Activated T-cell treated with anti-CD3 and anti-CD28 coated beads, Interleukin-2, amount 50 U/mL, for 24 hours (primary cell): ENCODE results near the gene CCNI.
"Not testable (repeated sequence)": the region's sequence is repeated elsewhere in the genome, so short reads cannot be mapped to it uniquely, and the experiment has no call there.

Experiments used
- DNase-seq: peaks from one replicate; pipeline ENCODE4 v3.0.0-alpha.2; 2020
- H3K27ac Mint-ChIP-seq: 2 replicates; pipeline ENCODE4 v1.8.0; 2020; ENCODE audit warnings: mild to moderate bottlenecking, mixed read lengths
- H3K27me3 Mint-ChIP-seq: 2 replicates; pipeline ENCODE4 v1.8.0; 2020; ENCODE audit warnings: mixed read lengths
- H3K36me3 Mint-ChIP-seq: 2 replicates; pipeline ENCODE4 v1.8.0; 2020; ENCODE audit warnings: low read depth, mixed read lengths
- H3K4me1 Mint-ChIP-seq: 2 replicates; pipeline ENCODE4 v1.8.0; 2020; ENCODE audit warnings: low read depth, mixed read lengths
- H3K4me3 Mint-ChIP-seq: 2 replicates; pipeline ENCODE4 v1.8.0; 2020; ENCODE audit warnings: mild to moderate bottlenecking, moderate library complexity, mixed read lengths
- H3K9me3 Mint-ChIP-seq: 2 replicates; pipeline ENCODE4 v1.8.0; 2020; ENCODE audit warnings: mixed read lengths

CCNI gene

GRCh38 chr4:77037736-77038135 lies 38.1 kb downstream of the CCNI start:
- H3K27me3 Mint-ChIP-seq = no peaks in the 10 kb centered on the region
- H3K27ac Mint-ChIP-seq = no peak overlapping the region
- peaks cover 61% of the 10 kb centered on the region for H3K36me3 Mint-ChIP-seq
- no peaks in the 10 kb centered on the region for H3K4me1 Mint-ChIP-seq
- H3K4me3 Mint-ChIP-seq = no peak overlapping the region
- DNase-seq = no peak
- H3K9me3 Mint-ChIP-seq = no peaks in the 10 kb centered on the region

- not testable (repeated sequence) for H3K4me1 Mint-ChIP-seq, DNase-seq, H3K9me3 Mint-ChIP-seq, H3K27ac Mint-ChIP-seq, H3K27me3 Mint-ChIP-seq, H3K4me3 Mint-ChIP-seq
- peaks cover 65% of the 10 kb centered on the region for H3K36me3 Mint-ChIP-seq
Observed at GRCh38 chr4:77037168-77037567, 38.6 kb downstream of the CCNI start.

- peaks cover 72% of the 10 kb centered on the region for H3K36me3 Mint-ChIP-seq
- peaks cover 7% of the 10 kb centered on the region for H3K27me3 Mint-ChIP-seq
- no peak for DNase-seq
- H3K4me1 Mint-ChIP-seq = peaks cover 14% of the 10 kb centered on the region
- no peaks in the 10 kb centered on the region for H3K9me3 Mint-ChIP-seq
- H3K4me3 Mint-ChIP-seq = no peak overlapping the region
- no peak overlapping the region for H3K27ac Mint-ChIP-seq
Observed at GRCh38 chr4:77036206-77036605, 39.6 kb downstream of the CCNI start.

- H3K4me1 Mint-ChIP-seq = peaks cover 22% of the 10 kb centered on the region
- DNase-seq = no peak
- H3K27me3 Mint-ChIP-seq = peaks cover 7% of the 10 kb centered on the region
- H3K27ac Mint-ChIP-seq = no peak overlapping the region
- H3K4me3 Mint-ChIP-seq = no peak overlapping the region
- H3K36me3 Mint-ChIP-seq = peaks cover 77% of the 10 kb centered on the region
- H3K9me3 Mint-ChIP-seq = no peaks in the 10 kb centered on the region
Observed at GRCh38 chr4:77035153-77035552, 40.6 kb downstream of the CCNI start.

- H3K4me1 Mint-ChIP-seq = peaks cover 47% of the 10 kb centered on the region
- no peaks in the 10 kb centered on the region for H3K9me3 Mint-ChIP-seq
- H3K27me3 Mint-ChIP-seq = peaks cover 7% of the 10 kb centered on the region
- H3K27ac Mint-ChIP-seq = peak overlapping the region; percentile 61
- no peak overlapping the region for H3K4me3 Mint-ChIP-seq
- H3K36me3 Mint-ChIP-seq = peaks cover 79% of the 10 kb centered on the region
- no peak for DNase-seq
Observed at GRCh38 chr4:77031544-77031943, 44.2 kb downstream of the CCNI start.

- H3K27me3 Mint-ChIP-seq, H3K27ac Mint-ChIP-seq, H3K9me3 Mint-ChIP-seq, DNase-seq, H3K4me3 Mint-ChIP-seq: not testable (repeated sequence)
- Mint-ChIP-seq H3K36me3 (peaks cover 84% of the 10 kb centered on the region), H3K4me1 (peaks cover 65% of the 10 kb centered on the region)
Observed at GRCh38 chr4:77029757-77030156, 46.0 kb downstream of the CCNI start.

- H3K9me3 Mint-ChIP-seq = no peaks in the 10 kb centered on the region
- no peak overlapping the region for H3K4me3 Mint-ChIP-seq
- DNase-seq = no peak
- peaks cover 88% of the 10 kb centered on the region for H3K36me3 Mint-ChIP-seq
- peaks cover 11% of the 10 kb centered on the region for H3K27me3 Mint-ChIP-seq
- H3K27ac Mint-ChIP-seq = peak overlapping the region; percentile 86
- peaks cover 69% of the 10 kb centered on the region for H3K4me1 Mint-ChIP-seq
Observed at GRCh38 chr4:77028246-77028645, 47.5 kb downstream of the CCNI start.

GRCh38 chr4:77026322-77026704 lies 49.5 kb downstream of the CCNI start:
- Mint-ChIP-seq H3K9me3 (no peaks in the 10 kb centered on the region), H3K4me1 (peaks cover 56% of the 10 kb centered on the region), H3K36me3 (peaks cover 90% of the 10 kb centered on the region), H3K27ac (peak overlapping the region; percentile 86), H3K27me3 (peaks cover 6% of the 10 kb centered on the region), H3K4me3 (no peak overlapping the region)
- DNase-seq = no peak

- Mint-ChIP-seq H3K36me3 (peaks cover 90% of the 10 kb centered on the region), H3K27ac (peak overlapping the region; percentile 86), H3K27me3 (peaks cover 6% of the 10 kb centered on the region), H3K4me1 (peaks cover 51% of the 10 kb centered on the region), H3K9me3 (no peaks in the 10 kb centered on the region), H3K4me3 (no peak overlapping the region)
- no peak for DNase-seq
Observed at GRCh38 chr4:77025643-77026321, 50.0 kb downstream of the CCNI start.

GRCh38 chr4:77023920-77024319 lies 51.9 kb downstream of the CCNI start:
- Mint-ChIP-seq H3K9me3 (no peaks in the 10 kb centered on the region), H3K27me3 (peaks cover 6% of the 10 kb centered on the region), H3K4me3 (no peak overlapping the region), H3K36me3 (peaks cover 93% of the 10 kb centered on the region), H3K27ac (no peak overlapping the region), H3K4me1 (peaks cover 44% of the 10 kb centered on the region)
- DNase-seq = no peak

GRCh38 chr4:77022560-77023179 lies 53.1 kb downstream of the CCNI start:
- Mint-ChIP-seq H3K4me1 (peaks cover 31% of the 10 kb centered on the region), H3K36me3 (peaks cover 87% of the 10 kb centered on the region), H3K4me3 (no peak overlapping the region), H3K27me3 (peaks cover 6% of the 10 kb centered on the region), H3K9me3 (no peaks in the 10 kb centered on the region), H3K27ac (no peak overlapping the region)
- DNase-seq = no peak

GRCh38 chr4:77021614-77022089 lies 54.1 kb downstream of the CCNI start:
- H3K4me1 Mint-ChIP-seq = peaks cover 23% of the 10 kb centered on the region
- H3K27me3 Mint-ChIP-seq = peaks cover 6% of the 10 kb centered on the region
- no peak overlapping the region for H3K4me3 Mint-ChIP-seq
- peaks cover 87% of the 10 kb centered on the region for H3K36me3 Mint-ChIP-seq
- H3K27ac Mint-ChIP-seq = no peak overlapping the region
- DNase-seq = no peak
- no peaks in the 10 kb centered on the region for H3K9me3 Mint-ChIP-seq

- Mint-ChIP-seq H3K9me3 (no peaks in the 10 kb centered on the region), H3K4me1 (peaks cover 13% of the 10 kb centered on the region), H3K27ac (no peak overlapping the region), H3K27me3 (peaks cover 6% of the 10 kb centered on the region), H3K36me3 (peaks cover 80% of the 10 kb centered on the region), H3K4me3 (no peak overlapping the region)
- DNase-seq = no peak
Observed at GRCh38 chr4:77020017-77020416, 55.8 kb downstream of the CCNI start.

GRCh38 chr4:77015390-77015789 lies 60.4 kb downstream of the CCNI start:
- Mint-ChIP-seq H3K9me3 (no peaks in the 10 kb centered on the region), H3K4me3 (no peak overlapping the region), H3K27ac (no peak overlapping the region), H3K4me1 (peaks cover 35% of the 10 kb centered on the region), H3K27me3 (no peaks in the 10 kb centered on the region), H3K36me3 (peaks cover 69% of the 10 kb centered on the region)
- no peak for DNase-seq

GRCh38 chr4:77014256-77014655 lies 61.5 kb downstream of the CCNI start:
- Mint-ChIP-seq H3K27ac (no peak overlapping the region), H3K4me1 (peaks cover 40% of the 10 kb centered on the region), H3K9me3 (no peaks in the 10 kb centered on the region), H3K36me3 (peaks cover 58% of the 10 kb centered on the region), H3K4me3 (no peak overlapping the region), H3K27me3 (no peaks in the 10 kb centered on the region)
- no peak for DNase-seq
